Stimulated activated memory B cell treated with anti-CD40 and anti-IgM and Interleukin-4, amounts not matched to agents 10 μg/mL and 1 μg/mL and 100 μg/mL, for 72 hours (primary cell): ENCODE results near the gene PPP1R15B.

Experiments
- ATAC-seq: fragments of 150-1000 bp; cut with Tn5 transposase; 2 replicates; pipeline ENCODE4 v1.10.0; 2021
- H3K27ac Mint-ChIP-seq: one replicate; pipeline ENCODE4 v1.8.0; 2022; ENCODE audit warnings: mild to moderate bottlenecking, mixed read lengths
- H3K27me3 Mint-ChIP-seq: one replicate; pipeline ENCODE4 v1.8.0; 2022; ENCODE audit warnings: mixed read lengths
- H3K36me3 Mint-ChIP-seq: one replicate; pipeline ENCODE4 v1.8.0; 2022; ENCODE audit warnings: mixed read lengths
- H3K4me1 Mint-ChIP-seq: one replicate; pipeline ENCODE4 v1.8.0; 2022; ENCODE audit warnings: mixed read lengths
- H3K4me3 Mint-ChIP-seq: one replicate; pipeline ENCODE4 v1.8.0; 2022; ENCODE audit warnings: mild to moderate bottlenecking, moderate library complexity, mixed read lengths
- H3K9me3 Mint-ChIP-seq: one replicate; pipeline ENCODE4 v1.8.0; 2022; ENCODE audit warnings: mixed read lengths

Gene PPP1R15B

GRCh38 chr1:204448344-204448964, 36.8 kb upstream of the PPP1R15B start:
- Mint-ChIP-seq H3K27ac (peak overlapping the region; percentile 15), H3K4me1 (peaks cover 87% of the 10 kb centered on the region)
- no peak for ATAC-seq

GRCh38 chr1:204447736-204448135, 36.1 kb upstream of the PPP1R15B start:
- Mint-ChIP-seq H3K36me3 (peaks cover 70% of the 10 kb centered on the region), H3K27me3 (no peaks in the 10 kb centered on the region), H3K4me3 (no peak overlapping the region), H3K4me1 (peaks cover 80% of the 10 kb centered on the region), H3K27ac (peak overlapping the region; percentile 79), H3K9me3 (no peaks in the 10 kb centered on the region)
- ATAC-seq, result no peak

More at GRCh38 chr1:204448344-204448964, 36.8 kb upstream of the PPP1R15B start:
- Mint-ChIP-seq H3K27me3 (no peaks in the 10 kb centered on the region), H3K4me3 (no peak overlapping the region), H3K9me3 (no peaks in the 10 kb centered on the region), H3K36me3 (peaks cover 68% of the 10 kb centered on the region)

GRCh38 chr1:204447190-204447589, 35.6 kb upstream of the PPP1R15B start:
- Mint-ChIP-seq H3K36me3 (peaks cover 75% of the 10 kb centered on the region), H3K4me1 (peaks cover 78% of the 10 kb centered on the region), H3K27me3 (no peaks in the 10 kb centered on the region), H3K9me3 (no peaks in the 10 kb centered on the region), H3K4me3 (no peak overlapping the region), H3K27ac (peak overlapping the region; percentile 79)
- no peak for ATAC-seq

- no peaks in the 10 kb centered on the region for H3K9me3 Mint-ChIP-seq
- H3K27me3 Mint-ChIP-seq, result no peaks in the 10 kb centered on the region
- peaks cover 72% of the 10 kb centered on the region for H3K4me1 Mint-ChIP-seq
- peak overlapping the region; percentile 79 for H3K27ac Mint-ChIP-seq
- peak; percentile 94 for ATAC-seq
- peak overlapping the region; percentile 31 for H3K4me3 Mint-ChIP-seq
- peaks cover 78% of the 10 kb centered on the region for H3K36me3 Mint-ChIP-seq
Measured at GRCh38 chr1:204446413-204447111, 34.9 kb upstream of the PPP1R15B start.

GRCh38 chr1:204445860-204446412, 34.3 kb upstream of the PPP1R15B start:
- H3K9me3 Mint-ChIP-seq, result no peaks in the 10 kb centered on the region
- no peaks in the 10 kb centered on the region for H3K27me3 Mint-ChIP-seq
- H3K4me3 Mint-ChIP-seq, result no peak overlapping the region
- H3K36me3 Mint-ChIP-seq, result peaks cover 81% of the 10 kb centered on the region
- peaks cover 66% of the 10 kb centered on the region for H3K4me1 Mint-ChIP-seq
- ATAC-seq, result peak; percentile 41
- peak overlapping the region; percentile 79 for H3K27ac Mint-ChIP-seq

- Mint-ChIP-seq H3K27ac (peak overlapping the region; percentile 63), H3K36me3 (peaks cover 84% of the 10 kb centered on the region), H3K27me3 (no peaks in the 10 kb centered on the region), H3K4me3 (no peak overlapping the region), H3K4me1 (peaks cover 47% of the 10 kb centered on the region), H3K9me3 (no peaks in the 10 kb centered on the region)
- ATAC-seq, result peak; percentile 40
Measured at GRCh38 chr1:204443871-204444581, 32.4 kb upstream of the PPP1R15B start.

GRCh38 chr1:204443260-204443619, 31.6 kb upstream of the PPP1R15B start:
- Mint-ChIP-seq H3K36me3 (peaks cover 86% of the 10 kb centered on the region), H3K27me3 (no peaks in the 10 kb centered on the region), H3K4me3 (no peak overlapping the region), H3K27ac (peak overlapping the region; percentile 63), H3K9me3 (no peaks in the 10 kb centered on the region), H3K4me1 (peaks cover 39% of the 10 kb centered on the region)
- ATAC-seq, result no peak

- Mint-ChIP-seq H3K27me3 (no peaks in the 10 kb centered on the region), H3K9me3 (no peaks in the 10 kb centered on the region), H3K27ac (peak overlapping the region; percentile 7), H3K4me3 (no peak overlapping the region), H3K4me1 (peaks cover 33% of the 10 kb centered on the region), H3K36me3 (peaks cover 90% of the 10 kb centered on the region)
- no peak for ATAC-seq
Measured at GRCh38 chr1:204442376-204443259, 31.0 kb upstream of the PPP1R15B start.

GRCh38 chr1:204441558-204441957, 29.9 kb upstream of the PPP1R15B start:
- Mint-ChIP-seq H3K4me1 (peaks cover 22% of the 10 kb centered on the region), H3K27ac (peak overlapping the region; percentile 7), H3K4me3 (no peak overlapping the region), H3K9me3 (no peaks in the 10 kb centered on the region), H3K27me3 (no peaks in the 10 kb centered on the region), H3K36me3 (peaks cover 90% of the 10 kb centered on the region)
- ATAC-seq, result no peak

GRCh38 chr1:204439621-204440375, 28.2 kb upstream of the PPP1R15B start:
- peaks cover 11% of the 10 kb centered on the region for H3K4me1 Mint-ChIP-seq
- H3K4me3 Mint-ChIP-seq, result no peak overlapping the region
- peak overlapping the region; percentile 48 for H3K27ac Mint-ChIP-seq
- peaks cover 86% of the 10 kb centered on the region for H3K36me3 Mint-ChIP-seq
- no peak for ATAC-seq
- H3K9me3 Mint-ChIP-seq, result no peaks in the 10 kb centered on the region
- no peaks in the 10 kb centered on the region for H3K27me3 Mint-ChIP-seq

GRCh38 chr1:204438628-204439027, 27.0 kb upstream of the PPP1R15B start:
- H3K4me3 Mint-ChIP-seq, result no peak overlapping the region
- H3K36me3 Mint-ChIP-seq, result peaks cover 86% of the 10 kb centered on the region
- ATAC-seq, result no peak
- no peaks in the 10 kb centered on the region for H3K4me1 Mint-ChIP-seq
- no peak overlapping the region for H3K27ac Mint-ChIP-seq
- H3K27me3 Mint-ChIP-seq, result no peaks in the 10 kb centered on the region
- no peaks in the 10 kb centered on the region for H3K9me3 Mint-ChIP-seq

GRCh38 chr1:204437796-204438570, 26.4 kb upstream of the PPP1R15B start:
- Mint-ChIP-seq H3K4me3 (no peak overlapping the region), H3K4me1 (no peaks in the 10 kb centered on the region), H3K27ac (no peak overlapping the region), H3K9me3 (no peaks in the 10 kb centered on the region), H3K27me3 (no peaks in the 10 kb centered on the region), H3K36me3 (peaks cover 87% of the 10 kb centered on the region)
- ATAC-seq, result no peak

GRCh38 chr1:204435872-204436271, 24.3 kb upstream of the PPP1R15B start:
- no peaks in the 10 kb centered on the region for H3K27me3 Mint-ChIP-seq
- H3K4me1 Mint-ChIP-seq, result peaks cover 11% of the 10 kb centered on the region
- no peak for ATAC-seq
- peaks cover 87% of the 10 kb centered on the region for H3K36me3 Mint-ChIP-seq
- no peak overlapping the region for H3K4me3 Mint-ChIP-seq
- no peaks in the 10 kb centered on the region for H3K9me3 Mint-ChIP-seq
- H3K27ac Mint-ChIP-seq, result peak overlapping the region; percentile 1
